ENCODE measurements around the gene EFCAB11.

DNA sequence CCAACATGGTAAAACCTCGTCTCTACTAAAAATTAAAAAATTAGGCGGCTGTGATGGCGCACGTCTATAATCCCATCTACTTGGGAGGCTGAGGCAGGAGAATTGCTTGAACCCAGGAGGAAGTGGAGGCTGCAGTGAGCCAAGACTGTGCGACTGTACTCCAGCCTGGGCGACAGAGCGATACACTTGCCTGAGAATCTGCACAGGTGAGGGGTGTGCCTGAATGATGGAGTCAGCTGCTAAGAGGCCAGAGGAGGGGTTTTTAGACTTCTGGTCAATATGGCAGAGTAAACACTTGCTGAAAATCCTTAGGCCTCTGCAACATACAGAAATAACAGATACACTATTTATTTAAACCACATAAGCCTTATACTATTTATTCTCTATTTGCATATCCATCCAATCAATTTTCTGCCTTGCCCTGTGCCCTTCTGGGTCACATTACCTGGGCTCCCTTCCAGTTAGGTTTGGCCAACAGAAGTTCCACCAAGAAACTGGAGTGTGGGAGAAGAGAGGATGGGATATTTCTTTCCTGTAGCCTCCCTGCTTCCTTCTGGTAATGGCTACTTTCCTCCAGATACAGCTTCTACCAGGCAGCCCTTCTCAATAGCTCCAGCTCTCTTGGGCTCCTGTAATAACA is 117.6 kb downstream of the EFCAB11 start:
- TF ChIP-seq CTCF (IDR thresholded peaks at IDR 0.05): no peak
- TF ChIP-seq POLR2A (IDR thresholded peaks at IDR 0.05): no peak
